ENCODE data around the gene CSTF3. TPM values are rescaled to one million over a fixed set of nuclear protein-coding genes. Genes with fewer than 3 reads are reported as not detected.

The CSTF3 gene
- total and polyA plus RNA-seq, 10 of the 15 experiments (the other 5 are each of a cell fraction or from before 2014, with no cell fraction given), result 25.4 to 63.5 (median 49.5) TPM

GRCh38 chr11:33208150-33208549 lies 46.9 kb upstream of the CSTF3 start:
- no peak for ATAC-seq
- Histone ChIP-seq H4K20me1 (ENCODE audit: control insufficient read depth, insufficient read depth) (no peaks in the 10 kb centered on the region), H3K4me1 (ENCODE audit: control insufficient read depth, insufficient read depth, low read length) (no peaks in the 10 kb centered on the region), H3K79me2 (ENCODE audit: control insufficient read depth, insufficient read depth, low read length) (no peaks in the 10 kb centered on the region), H3K27me3 (replicated peaks in 1 of 2; ENCODE audit: control insufficient read depth in 2 of 2, insufficient read depth in 2 of 2, low read length in 1 of 2) (no peaks in the 10 kb centered on the region), H3K4me3 (no peak overlapping the region), H3K36me3 (ENCODE audit: control insufficient read depth in 2 of 2, insufficient read depth in 2 of 2, low read length in 1 of 2) (no peaks in the 10 kb centered on the region), H3K9me3 (replicated peaks; ENCODE audit: control insufficient read depth, insufficient read depth, low read length) (no peaks in the 10 kb centered on the region), H3K9ac (ENCODE audit: control insufficient read depth, insufficient read depth, low read length) (no peak overlapping the region), H2AFZ (ENCODE audit: control insufficient read depth, low read depth, low read length) (no peak overlapping the region), H3K4me2 (ENCODE audit: control insufficient read depth, insufficient read depth) (no peak overlapping the region), H3K27ac (ENCODE audit: control insufficient read depth, insufficient read depth) (no peak overlapping the region)
- TF ChIP-seq FOXM1 (IDR thresholded peaks at IDR 0.05; ENCODE audit: low read depth, low read length) (no peak), WRNIP1 (IDR thresholded peaks at IDR 0.05; ENCODE audit: borderline replicate concordance, low read depth, low read length) (no peak)
- 42% methylated on average over 1 of the region's 1 CpG for WGBS (ENCODE audit: insufficient coverage, insufficient replicate concordance, low lambda C conversion rate, missing lambda C conversion rate)
- in situ Hi-C loops (cut with MboI), result no loop called here
- ChIA-PET SMC1A (ENCODE audit: uncharacterized antibody, unreplicated experiment) (interaction anchor here (0.9 to 1.0 kb wide), 2 partner anchors 42 to 84 kb away, joined by 3 read pairs; no protein-coding TSS in a partner anchor), RAD21 (ENCODE audit: unreplicated experiment) (no interaction called here), POLR2A (interaction anchor here (0.7 kb wide), 1 partner anchor 523 kb away, joined by 3 read pairs; no protein-coding TSS in a partner anchor), CTCF (interaction anchor here (1.4 to 1.6 kb wide), 2 partner anchors 13 to 120 kb away, joined by 3 read pairs; no protein-coding TSS in a partner anchor)
- BruUV-seq (replicated peaks), result no TSS peak
- intact Hi-C loops (cut with micrococcal nuclease; ENCODE audit: unreplicated experiment), result no loop called here
- DNase-seq (ENCODE audit: low read depth, low spot score), result no peak
- no peak for FAIRE-seq

- BruUV-seq (replicated peaks), result no TSS peak
- H3K4me1 ChIP-seq (ENCODE audit: control insufficient read depth, insufficient read depth, low read length), result no peaks in the 10 kb centered on the region
- WGBS (ENCODE audit: insufficient coverage, insufficient replicate concordance, low lambda C conversion rate, missing lambda C conversion rate), result 34% methylated on average over 4 of the region's 4 CpGs
- no peak overlapping the region for H3K27ac ChIP-seq (ENCODE audit: control insufficient read depth, insufficient read depth)
- CTCF ChIA-PET, result interaction anchor here (1.0 to 1.6 kb wide), 3 partner anchors 14 to 121 kb away, joined by 3 read pairs; no protein-coding TSS in a partner anchor
- no peaks in the 10 kb centered on the region for H3K9me3 ChIP-seq (replicated peaks; ENCODE audit: control insufficient read depth, insufficient read depth, low read length)
- intact Hi-C loops (cut with micrococcal nuclease; ENCODE audit: unreplicated experiment) (no loop called here), in situ Hi-C loops (cut with MboI) (no loop called here)
- no peaks in the 10 kb centered on the region for H3K36me3 ChIP-seq (ENCODE audit: control insufficient read depth in 2 of 2, insufficient read depth in 2 of 2, low read length in 1 of 2)
- SMC1A ChIA-PET (ENCODE audit: uncharacterized antibody, unreplicated experiment), result interaction anchor here (0.9 kb wide), 1 partner anchor 41 kb away, joined by 3 read pairs; no protein-coding TSS in a partner anchor
- no peaks in the 10 kb centered on the region for H4K20me1 ChIP-seq (ENCODE audit: control insufficient read depth, insufficient read depth)
- no peak for ATAC-seq
- RAD21 ChIA-PET (ENCODE audit: unreplicated experiment), result no interaction called here
- H3K27me3 ChIP-seq (replicated peaks in 1 of 2; ENCODE audit: control insufficient read depth in 2 of 2, insufficient read depth in 2 of 2, low read length in 1 of 2), result no peaks in the 10 kb centered on the region
- no peak overlapping the region for H3K4me2 ChIP-seq (ENCODE audit: control insufficient read depth, insufficient read depth)
- no peak for FAIRE-seq
- H3K9ac ChIP-seq (ENCODE audit: control insufficient read depth, insufficient read depth, low read length), result no peak overlapping the region
- no peak overlapping the region for H2AFZ ChIP-seq (ENCODE audit: control insufficient read depth, low read depth, low read length)
- no peaks in the 10 kb centered on the region for H3K79me2 ChIP-seq (ENCODE audit: control insufficient read depth, insufficient read depth, low read length)
- DNase-seq (ENCODE audit: low read depth, low spot score), result no peak
- POLR2A ChIA-PET, result interaction anchor here (0.7 kb wide), 1 partner anchor 522 kb away, joined by 3 read pairs; no protein-coding TSS in a partner anchor
- no peak overlapping the region for H3K4me3 ChIP-seq
- no peak for TF ChIP-seq HDGF (IDR thresholded peaks at IDR 0.05)
- TF ChIP-seq HDAC2 (IDR thresholded peaks at IDR 0.05), result no peak
- no peak for TF ChIP-seq KAT2A (conservative IDR thresholded peaks at IDR 0.05; ENCODE audit: control insufficient read depth, low read depth, low read length)
- TF ChIP-seq BHLHE40 (IDR thresholded peaks at IDR 0.05; ENCODE audit: borderline replicate concordance in 1 of 2, low read depth in 2 of 2, low read length in 1 of 2), result no peak
- no peak for TF ChIP-seq STAT1 (conservative IDR thresholded peaks at IDR 0.05)
- TF ChIP-seq NR2C2 (IDR thresholded peaks at IDR 0.05; ENCODE audit: borderline replicate concordance, control insufficient read depth, insufficient read length, low read depth), result no peak
- no peak for TF ChIP-seq KDM1A (IDR thresholded peaks at IDR 0.05; ENCODE audit: borderline replicate concordance)
- TF ChIP-seq JUND (IDR thresholded peaks at IDR 0.05; ENCODE audit: low read depth, low read length), result no peak
- TF ChIP-seq ASH2L (IDR thresholded peaks at IDR 0.05; ENCODE audit: borderline replicate concordance, low read depth), result no peak
- TF ChIP-seq ELK1 (IDR thresholded peaks at IDR 0.05; ENCODE audit: low read depth, low read length), result no peak
- no peak for TF ChIP-seq ESRRA (IDR thresholded peaks at IDR 0.05; ENCODE audit: low read length)
- TF ChIP-seq NFXL1 (IDR thresholded peaks at IDR 0.05; ENCODE audit: borderline replicate concordance), result no peak
- TF ChIP-seq IRF5 (IDR thresholded peaks at IDR 0.05; ENCODE audit: borderline replicate concordance), result no peak
These were observed 46.2 kb upstream of the CSTF3 start for GRCh38 chr11:33207408-33207985.

All from GM12878 (cell line).